Upper lobe of left lung (tissue), 6 donors: Measurements from ENCODE around the gene MRPL11. TPM values are rescaled to one million over a fixed set of nuclear protein-coding genes. Genes with fewer than 3 reads are reported as not detected.

ENCODE experiments used
- ATAC-seq, 2 donors: fragments of 200-7000 bp; cut with Tn5 transposase; one replicate each; pipeline ENCODE4 v1.9.1; 2022; ENCODE audit warnings: mild to moderate bottlenecking in 2 of 2, moderate library complexity in 2 of 2; ENCODE audit not compliant: low FRiP score in 2 of 2
- DNase-seq, 2 donors: peaks; one replicate each; pipeline ENCODE4 v3.0.0-alpha.2; 2019 to 2020
- H3K27ac ChIP-seq, 4 donors: fragments of 200-600 bp; sonication (generic); one replicate each; pipeline ENCODE4 v1.5.1; 2016 to 2019
- H3K27me3 ChIP-seq, 4 donors: fragments of 200-600 bp; sonication (generic); one replicate each; pipeline ENCODE4 v1.5.1; 2017 to 2019
- H3K36me3 ChIP-seq, 4 donors: fragments of 200-600 bp; sonication (generic); one replicate each; pipeline ENCODE4 v1.5.1; 2016 to 2019
- H3K4me1 ChIP-seq, 4 donors: fragments of 200-600 bp; sonication (generic); one replicate each; pipeline ENCODE4 v1.5.1; 2018 to 2019
- H3K4me3 ChIP-seq, 4 donors: fragments of 200-600 bp; sonication (generic); one replicate each; pipeline ENCODE4 v1.5.1; 2017 to 2019; ENCODE audit warnings: mild to moderate bottlenecking in 2 of 4, moderate library complexity in 1 of 4
- H3K9me3 ChIP-seq, 4 donors: fragments of 200-600 bp; sonication (generic); one replicate each; pipeline ENCODE4 v1.5.1; 2018 to 2019
- EP300 ChIP-seq, 4 donors: sonication (generic); formaldehyde crosslinking; IDR thresholded peaks; one replicate each; pipeline ENCODE4 v1.5.1; 2017; ENCODE audit warnings: antibody characterized with exemption in 4 of 4, control low read depth in 2 of 4
- POLR2A ChIP-seq, 4 donors: fragments of 450-650 bp; IDR thresholded peaks; one replicate each; pipeline ENCODE4 v1.5.1; 2016 to 2017; ENCODE audit warnings: antibody characterized with exemption in 4 of 4, mild to moderate bottlenecking in 2 of 4
- POLR2AphosphoS5 ChIP-seq, 2 donors: sonication (generic); formaldehyde crosslinking; IDR thresholded peaks; one replicate each; pipeline ENCODE4 v1.5.1; 2017; ENCODE audit warnings: antibody characterized with exemption in 2 of 2
- WGBS, 2 donors: methylation state at CpG; one replicate each; pipeline ENCODE4 v1.1.5; 2017 to 2018; 5-methylcytosine and 5-hydroxymethylcytosine counted together
- total RNA-seq, 6 donors: library from RNA; depleted of rRNA in 4 of 6; stranded (reverse); fragments of >200 nt in 4 of 6; gene quantifications; one replicate each; pipeline versions ENCODE4 v1.1.0 to v1.2.1, GENCODE V29; 2016 to 2021
- TF ChIP-seq, protein P1 (sequence below), 6 experiments: fragments of 450-650 bp in 4 of 6; fragments of 200-600 bp in 2 of 6; sonication (generic) in 2 of 6; IDR thresholded peaks; one replicate each; pipeline ENCODE4 v1.5.1; 2016 to 2019; ENCODE audit warnings: antibody characterized with exemption in 6 of 6
- donor health status: DM: no; HTN: no; CAD: no; lungs with moderate emphysema.
- donor health status: DM: no; HTN: yes; CAD: no; lungs with severe emphysema.

Gene MRPL11
- total RNA-seq, 6 donors from 2014 or later, result 25.3 to 44.8 (median 33.0) TPM

DNA sequence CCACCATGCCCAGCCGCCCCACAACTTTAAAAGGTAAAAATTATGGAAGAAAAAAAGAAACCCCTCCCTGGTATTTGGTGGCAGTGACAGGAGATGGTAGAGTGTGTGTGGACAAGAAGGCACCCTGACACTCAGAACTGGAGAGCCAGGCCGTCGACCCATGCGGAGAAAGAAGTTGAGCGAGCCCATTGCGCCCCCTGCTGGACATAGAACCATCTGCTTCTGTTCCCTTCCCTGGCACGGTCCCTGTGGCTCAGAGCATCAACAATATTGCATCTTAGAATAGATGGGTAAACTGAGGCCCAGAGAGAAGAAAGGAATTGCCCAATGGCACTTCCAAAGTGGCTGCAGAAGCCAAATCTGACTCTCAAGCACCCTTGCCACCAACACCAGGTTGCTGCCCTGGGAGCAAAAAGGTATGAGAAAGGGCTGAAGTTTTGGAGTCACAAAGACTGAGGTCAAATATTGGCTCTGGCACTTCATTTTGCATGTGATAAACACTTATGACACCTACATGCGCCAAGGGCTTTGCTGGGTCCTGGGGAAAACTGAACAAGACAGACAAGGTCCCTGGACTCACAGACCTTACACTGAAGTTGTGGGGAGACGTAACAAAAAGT, 8.6 kb downstream of the MRPL11 start:
- H3K27me3 ChIP-seq, result no peaks in the 10 kb centered on the region
- peaks cover 0 to 18% (median 5%) of the 10 kb centered on the region in 4 donors for H3K36me3 ChIP-seq
- DNase-seq (peak in 1 of 2 donors; percentile 61), ATAC-seq (peak; percentile 78 to 85)
- H3K9me3 ChIP-seq, result no peaks in the 10 kb centered on the region
- WGBS, 2 donors, result 36% methylated on average over 9 of the region's 9 CpGs
- H3K27ac ChIP-seq, result no peak overlapping the region
- no peaks in the 10 kb centered on the region for H3K4me1 ChIP-seq
- H3K4me3 ChIP-seq, result no peak overlapping the region
- TF ChIP-seq POLR2A (IDR thresholded peaks at IDR 0.05), result no peak
- TF ChIP-seq, protein P1, sequence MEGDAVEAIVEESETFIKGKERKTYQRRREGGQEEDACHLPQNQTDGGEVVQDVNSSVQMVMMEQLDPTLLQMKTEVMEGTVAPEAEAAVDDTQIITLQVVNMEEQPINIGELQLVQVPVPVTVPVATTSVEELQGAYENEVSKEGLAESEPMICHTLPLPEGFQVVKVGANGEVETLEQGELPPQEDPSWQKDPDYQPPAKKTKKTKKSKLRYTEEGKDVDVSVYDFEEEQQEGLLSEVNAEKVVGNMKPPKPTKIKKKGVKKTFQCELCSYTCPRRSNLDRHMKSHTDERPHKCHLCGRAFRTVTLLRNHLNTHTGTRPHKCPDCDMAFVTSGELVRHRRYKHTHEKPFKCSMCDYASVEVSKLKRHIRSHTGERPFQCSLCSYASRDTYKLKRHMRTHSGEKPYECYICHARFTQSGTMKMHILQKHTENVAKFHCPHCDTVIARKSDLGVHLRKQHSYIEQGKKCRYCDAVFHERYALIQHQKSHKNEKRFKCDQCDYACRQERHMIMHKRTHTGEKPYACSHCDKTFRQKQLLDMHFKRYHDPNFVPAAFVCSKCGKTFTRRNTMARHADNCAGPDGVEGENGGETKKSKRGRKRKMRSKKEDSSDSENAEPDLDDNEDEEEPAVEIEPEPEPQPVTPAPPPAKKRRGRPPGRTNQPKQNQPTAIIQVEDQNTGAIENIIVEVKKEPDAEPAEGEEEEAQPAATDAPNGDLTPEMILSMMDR (IDR thresholded peaks at IDR 0.05), result peak; percentile 60 to 74 (median 68)

DNA sequence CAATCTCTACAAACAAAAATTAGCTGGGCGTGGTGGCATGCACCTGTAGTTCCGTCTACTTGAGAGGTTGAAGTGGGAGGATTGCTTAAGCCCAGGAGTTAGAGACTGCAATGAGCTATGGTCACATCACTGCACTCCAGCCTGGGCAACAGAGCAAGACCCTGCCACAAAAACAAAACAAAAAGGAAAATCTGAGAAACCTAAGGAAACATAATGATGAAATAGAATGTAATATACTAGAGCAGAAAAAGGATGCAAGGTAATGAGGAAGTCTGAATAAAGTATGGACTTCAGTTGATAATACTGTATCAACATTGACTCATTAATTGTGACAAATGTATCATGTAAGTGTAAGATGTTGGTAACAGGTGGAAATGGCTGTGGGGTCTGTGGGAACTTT, 9.7 kb downstream of the MRPL11 start:
- 82 to 85% methylated on average over 2 of the region's 2 CpGs for WGBS, 2 donors
- TF ChIP-seq, protein P1 (IDR thresholded peaks at IDR 0.05), result no peak
- TF ChIP-seq POLR2A (IDR thresholded peaks at IDR 0.05) (no peak), POLR2AphosphoS5 (IDR thresholded peaks at IDR 0.05) (no peak), EP300 (IDR thresholded peaks at IDR 0.05) (no peak)
- DNase-seq, result no peak
- no peak for ATAC-seq
- Histone ChIP-seq H3K27ac (no peak overlapping the region), H3K27me3 (no peaks in the 10 kb centered on the region), H3K9me3 (no peaks in the 10 kb centered on the region), H3K36me3 (peaks cover 0 to 10% (median 3%) of the 10 kb centered on the region in 4 donors), H3K4me3 (no peak overlapping the region), H3K4me1 (no peaks in the 10 kb centered on the region)

DNA sequence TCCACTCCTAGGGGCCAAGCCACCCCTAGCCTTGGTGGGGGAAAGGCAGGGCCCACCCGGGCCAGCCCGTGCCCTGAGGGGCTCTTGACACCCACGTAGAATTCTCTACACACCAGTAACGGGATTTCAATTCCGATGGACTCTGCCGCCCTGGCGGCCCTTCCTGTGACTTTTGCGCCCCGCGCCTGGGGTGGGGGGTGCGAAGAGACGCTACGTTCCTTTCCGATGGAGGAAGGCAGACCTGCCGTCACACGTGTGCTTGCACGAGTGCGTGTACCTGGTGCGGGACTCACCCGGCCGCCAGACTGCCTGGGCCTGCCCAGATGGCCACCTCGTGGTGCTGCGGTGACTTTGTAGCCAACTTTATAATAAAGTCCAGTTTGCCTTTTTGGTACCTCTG, 12.3 kb downstream of the MRPL11 start:
- WGBS, 2 donors, result 81% methylated on average over 22 of the region's 23 CpGs; no CpG with 5 or more reads in 1 of the 2 donors
- H3K4me1 ChIP-seq, result peaks cover 0 to under 1% (median under 1%) of the 10 kb centered on the region in 4 donors
- H3K36me3 ChIP-seq, result no peaks in the 10 kb centered on the region
- no peak for TF ChIP-seq POLR2AphosphoS5 (IDR thresholded peaks at IDR 0.05)
- TF ChIP-seq, protein P1 (IDR thresholded peaks at IDR 0.05), result no peak
- TF ChIP-seq EP300 (IDR thresholded peaks at IDR 0.05), result no peak
- no peak for TF ChIP-seq POLR2A (IDR thresholded peaks at IDR 0.05)
- ATAC-seq (no peak), DNase-seq (peak in 1 of 2 donors; percentile 60)
- no peaks in the 10 kb centered on the region for H3K27me3 ChIP-seq
- no peak overlapping the region for H3K4me3 ChIP-seq
- no peaks in the 10 kb centered on the region for H3K9me3 ChIP-seq
- no peak overlapping the region for H3K27ac ChIP-seq

DNA sequence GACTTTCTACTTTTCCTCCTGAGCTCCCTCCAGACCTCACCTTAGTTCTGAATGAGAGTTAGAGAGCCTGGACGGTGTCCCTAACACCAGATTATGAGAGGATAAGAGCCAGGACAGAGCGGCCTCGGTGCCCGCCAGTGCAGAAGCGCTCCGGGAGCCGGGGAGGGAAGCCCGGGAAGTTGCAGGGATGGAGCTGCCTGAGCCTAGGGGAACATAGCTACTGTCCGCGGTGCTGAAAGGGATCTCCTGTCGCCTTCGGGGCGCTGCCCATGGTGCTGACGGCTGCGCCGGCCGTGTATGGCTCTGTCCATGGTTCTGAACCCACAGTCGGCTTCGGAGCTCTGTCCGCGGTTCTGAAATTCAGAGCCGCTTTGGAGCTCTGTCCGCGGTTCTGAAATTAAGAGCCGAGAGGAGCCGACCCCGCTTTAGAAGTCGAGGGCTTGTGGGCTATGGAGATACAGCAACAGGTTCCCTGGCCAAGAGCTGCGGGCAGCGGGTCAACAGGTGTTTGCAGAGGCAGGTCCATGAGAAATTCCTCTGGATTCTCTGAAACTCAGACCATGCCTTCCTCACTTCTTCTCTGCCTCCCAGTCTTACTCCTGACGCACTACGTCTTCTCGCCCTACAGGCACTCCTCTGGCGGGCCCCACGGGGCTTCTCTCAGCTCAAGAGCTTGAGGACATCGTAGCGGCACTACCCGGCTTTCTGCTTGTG, 17.0 kb downstream of the MRPL11 start:
- TF ChIP-seq EP300 (IDR thresholded peaks at IDR 0.05), result peak in 1 of 4 donors; percentile 70
- TF ChIP-seq POLR2AphosphoS5 (IDR thresholded peaks at IDR 0.05), result peak; percentile 89 to 92
- peak in 3 of 4 donors; percentile 13 to 26 (median 20) for TF ChIP-seq POLR2A (IDR thresholded peaks at IDR 0.05)
- TF ChIP-seq, protein P1 (IDR thresholded peaks at IDR 0.05), result peak in 2 of 6 experiments; percentile 15 to 26
- H3K4me3 ChIP-seq, result no peak overlapping the region
- H3K27ac ChIP-seq, result no peak overlapping the region
- H3K36me3 ChIP-seq, result no peaks in the 10 kb centered on the region
- DNase-seq, result peak; percentile 92 to 96
- H3K4me1 ChIP-seq, result peaks cover 0 to 14% (median 5%) of the 10 kb centered on the region in 4 donors
- 19 to 32% methylated on average over 15 to 25 of the region's 38 CpGs for WGBS, 2 donors
- peaks cover 0 to 10% (median 2%) of the 10 kb centered on the region in 4 donors for H3K27me3 ChIP-seq
- H3K9me3 ChIP-seq, result no peaks in the 10 kb centered on the region
- peak; percentile 97 for ATAC-seq
